HG03469 (cell line): ENCODE results near the gene POU6F2.
"Not testable (repeated sequence)": the region's sequence is repeated elsewhere in the genome, so short reads cannot be mapped to it uniquely, and the experiment has no call there.

ENCODE experiments used
- ATAC-seq: cut with Tn5 transposase; IDR thresholded peaks from one replicate; pipeline ENCODE4 v1.9.1; 2021; ENCODE audit warnings: mild to moderate bottlenecking, moderate library complexity, moderate number of reproducible peaks; ENCODE audit not compliant: unreplicated experiment

The POU6F2 gene

DNA sequence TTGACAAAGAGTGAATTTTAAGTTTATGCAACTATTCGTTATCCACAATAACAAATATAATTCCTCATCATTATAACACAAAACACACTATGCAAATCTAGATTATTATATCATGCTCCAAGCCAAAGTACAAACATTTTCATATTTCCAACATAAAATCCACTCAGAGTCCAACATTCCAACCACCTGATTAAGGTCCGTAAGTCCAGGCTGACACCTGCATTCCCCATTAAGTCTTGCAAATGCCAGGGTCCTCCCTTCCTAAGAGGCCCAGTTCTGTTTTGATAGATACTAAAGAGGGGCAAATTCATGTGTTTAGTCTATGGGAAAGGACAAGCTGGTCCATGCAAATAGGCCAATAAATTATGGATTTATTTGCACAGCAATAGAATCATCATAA lies 206.1 kb downstream of the POU6F2 start:
- no peak for ATAC-seq

DNA sequence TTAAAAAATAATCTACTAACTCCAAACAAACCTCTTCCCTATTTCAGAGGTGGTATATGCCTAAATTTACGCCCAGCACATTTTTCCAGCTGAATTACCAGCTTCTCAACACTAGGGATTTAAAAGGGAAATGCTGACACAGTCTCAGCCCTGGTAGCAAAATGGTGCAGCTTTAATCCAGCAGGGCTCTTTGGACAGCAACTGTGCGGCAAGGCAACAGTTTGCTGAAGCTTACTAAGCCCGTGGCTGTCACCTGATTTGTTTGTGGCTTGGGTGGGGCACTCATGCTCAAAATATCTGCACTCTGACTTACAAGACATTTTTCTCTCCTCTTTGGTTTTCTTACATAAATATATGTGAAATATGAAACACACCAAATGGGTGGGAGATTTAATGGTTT lies 206.7 kb downstream of the POU6F2 start:
- no peak for ATAC-seq

DNA sequence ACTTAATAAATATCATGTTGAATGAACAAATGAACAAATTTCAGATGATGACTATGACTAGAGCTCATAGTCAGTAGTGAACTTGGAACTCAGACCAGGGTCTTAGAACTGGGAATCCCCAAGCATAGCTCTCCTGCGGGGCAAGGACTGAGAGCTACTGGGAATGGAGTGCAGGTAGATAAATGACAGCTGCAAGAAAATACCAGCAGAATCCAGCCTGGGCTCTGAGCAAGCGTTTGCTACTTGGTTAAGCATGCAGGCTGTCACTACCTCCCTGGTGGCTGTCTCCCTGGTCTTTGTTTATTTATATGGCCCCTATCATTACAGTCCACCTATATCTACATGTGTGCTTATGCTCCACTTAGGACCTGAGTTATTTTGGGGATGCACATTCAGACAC lies 208.4 kb downstream of the POU6F2 start:
- no peak for ATAC-seq

DNA sequence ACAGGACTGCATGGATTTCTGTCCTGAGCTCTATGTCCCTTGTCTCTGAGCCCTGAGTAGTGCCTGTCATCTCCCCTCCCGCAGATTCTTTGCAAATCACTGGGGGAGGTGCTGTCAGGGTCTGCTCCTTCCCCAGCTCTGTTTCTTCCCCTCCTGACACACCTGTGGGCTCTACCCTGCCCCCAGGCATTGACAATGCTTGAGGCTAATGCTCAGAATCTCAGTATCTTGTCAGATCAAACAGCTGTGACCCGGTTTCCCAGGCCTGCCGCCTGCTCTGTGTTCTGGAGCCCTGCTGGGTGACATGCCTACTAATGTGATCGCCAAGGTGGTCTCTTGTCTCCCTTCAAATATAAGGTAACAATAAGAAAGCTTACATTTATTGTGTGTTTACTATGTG lies 209.0 kb downstream of the POU6F2 start:
- ATAC-seq, result no peak

DNA sequence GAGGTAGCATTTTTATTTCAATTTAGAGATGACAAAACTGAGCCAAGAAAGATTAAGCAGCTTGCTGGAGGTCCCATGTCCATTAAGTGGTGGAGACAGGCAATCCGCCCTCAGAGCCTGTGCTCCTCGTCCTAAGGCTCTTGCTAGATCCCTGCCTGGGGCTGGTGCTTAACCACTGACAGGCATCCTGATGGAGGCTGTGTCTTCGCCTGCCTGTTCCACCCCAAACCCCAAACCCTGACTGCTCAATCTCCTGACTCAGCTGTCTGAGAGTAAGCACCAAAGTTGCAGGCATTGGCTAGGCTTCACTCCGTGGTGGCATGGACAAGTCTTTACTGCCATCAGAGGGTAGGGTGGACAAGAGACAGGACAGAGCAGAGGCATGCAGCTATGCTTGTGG lies 209.4 kb downstream of the POU6F2 start:
- no peak for ATAC-seq

DNA sequence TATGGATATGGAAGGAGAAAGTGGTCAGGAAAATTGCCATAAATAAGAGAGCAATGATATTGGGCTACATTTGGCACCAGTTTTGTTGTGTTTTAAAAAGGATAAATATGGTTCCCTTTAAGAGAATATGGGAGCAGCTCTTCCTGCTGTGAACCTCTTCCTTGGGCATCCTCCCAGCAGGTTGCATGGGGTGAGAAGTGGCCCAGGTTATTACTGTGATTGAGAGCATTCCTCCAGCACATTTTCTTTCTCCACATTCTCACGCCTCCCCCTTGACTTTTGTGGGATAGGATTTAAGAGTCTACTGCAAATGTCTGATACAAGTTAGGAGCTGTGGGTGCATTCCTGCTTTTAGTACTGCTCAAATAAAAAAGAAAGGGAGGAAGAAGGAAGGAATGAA lies 214.8 kb downstream of the POU6F2 start:
- no peak for ATAC-seq

DNA sequence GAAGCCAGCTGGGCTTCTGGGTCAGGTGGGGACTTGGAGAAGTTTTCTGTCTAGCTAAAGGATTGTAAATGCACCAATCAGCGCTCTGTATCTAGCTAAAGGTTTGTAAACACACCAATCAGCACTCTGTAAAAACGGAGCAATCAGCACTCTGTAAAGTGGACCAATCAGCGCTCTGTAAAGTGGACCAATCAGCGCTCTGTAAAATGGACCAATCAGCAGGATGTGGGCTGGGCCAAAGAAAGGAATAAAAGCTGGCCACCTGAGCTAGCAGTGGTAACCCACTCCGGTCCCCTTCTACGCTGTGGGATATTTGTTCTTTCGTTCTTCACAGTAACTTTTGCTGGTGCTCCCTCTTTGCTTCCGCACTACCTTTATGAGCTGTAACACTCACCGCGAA lies 216.7 kb downstream of the POU6F2 start:
- not testable (repeated sequence) for ATAC-seq

DNA sequence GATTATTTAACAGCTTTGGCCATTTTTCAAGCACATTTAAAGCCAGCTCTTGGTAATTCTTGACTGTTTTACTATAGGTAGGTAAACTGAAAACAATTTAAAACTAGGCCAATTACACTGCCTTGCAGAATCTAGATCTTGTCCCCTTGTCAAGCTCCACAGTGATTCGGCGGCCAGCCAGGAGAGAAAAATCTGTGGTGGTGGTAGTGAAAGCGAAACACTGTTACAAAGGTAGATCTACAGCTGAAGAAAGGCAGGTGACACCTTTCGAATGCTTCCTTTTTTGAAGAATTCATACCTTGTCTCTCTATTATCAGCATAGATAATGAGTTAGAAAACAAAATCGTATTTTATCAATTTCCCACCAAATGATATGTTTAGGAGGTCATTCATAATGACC lies 218.3 kb downstream of the POU6F2 start:
- no peak for ATAC-seq

DNA sequence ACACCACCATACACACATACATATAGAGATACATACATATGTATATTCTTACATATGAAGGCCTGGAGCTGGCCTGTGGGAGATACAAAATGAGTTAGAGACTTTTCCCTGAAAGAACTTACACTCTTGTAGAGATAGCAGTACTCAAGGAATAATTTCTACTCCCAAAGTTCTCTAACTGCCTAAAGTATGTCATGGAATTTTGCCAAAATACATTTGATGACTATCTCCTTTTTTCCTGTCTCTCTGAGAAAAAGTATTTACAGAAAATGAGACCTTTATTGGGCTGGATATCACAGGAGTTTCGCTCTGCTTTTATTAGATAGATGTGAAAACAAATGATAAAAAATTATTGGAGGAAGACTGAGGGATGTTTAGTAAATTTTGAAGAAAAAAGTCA lies 220.1 kb downstream of the POU6F2 start:
- ATAC-seq, result no peak

DNA sequence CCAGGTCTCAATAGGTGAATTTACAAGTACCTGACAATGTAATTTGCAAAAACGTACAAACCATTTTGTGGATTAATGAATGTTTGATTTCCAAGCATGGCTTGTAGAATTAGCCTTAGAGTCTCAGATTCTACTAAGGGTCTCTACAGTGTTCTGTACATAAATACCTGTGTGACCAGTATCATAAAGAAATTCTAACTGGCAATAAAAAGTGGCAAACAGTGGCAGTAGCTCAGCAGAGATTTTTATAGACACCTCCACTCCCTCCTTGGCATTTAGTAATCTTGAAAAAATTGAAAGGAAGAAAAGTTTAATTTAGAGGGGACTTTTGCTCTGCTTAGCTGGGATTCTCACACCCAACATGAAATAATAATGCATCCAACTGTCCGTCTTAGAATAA lies 220.8 kb downstream of the POU6F2 start:
- no peak for ATAC-seq

DNA sequence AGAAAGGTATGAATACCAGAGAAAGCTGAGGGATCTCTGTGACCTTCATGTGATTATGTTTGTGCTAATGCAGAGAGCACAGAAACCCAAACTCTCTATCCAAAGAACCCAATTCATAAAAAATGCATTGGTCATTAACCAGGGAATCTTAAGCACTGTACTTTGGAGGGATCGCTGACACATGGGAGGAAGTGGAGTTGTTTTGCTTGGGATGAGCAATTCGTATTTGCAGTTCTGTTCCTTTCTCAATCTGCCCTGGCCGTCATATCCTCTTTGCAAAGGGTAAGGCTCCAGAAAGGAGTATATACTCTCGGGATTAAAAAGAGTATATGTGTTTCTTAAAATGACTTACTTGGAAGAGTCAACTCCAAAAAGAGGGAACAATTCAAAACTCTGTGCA lies 221.3 kb downstream of the POU6F2 start:
- no peak for ATAC-seq

DNA sequence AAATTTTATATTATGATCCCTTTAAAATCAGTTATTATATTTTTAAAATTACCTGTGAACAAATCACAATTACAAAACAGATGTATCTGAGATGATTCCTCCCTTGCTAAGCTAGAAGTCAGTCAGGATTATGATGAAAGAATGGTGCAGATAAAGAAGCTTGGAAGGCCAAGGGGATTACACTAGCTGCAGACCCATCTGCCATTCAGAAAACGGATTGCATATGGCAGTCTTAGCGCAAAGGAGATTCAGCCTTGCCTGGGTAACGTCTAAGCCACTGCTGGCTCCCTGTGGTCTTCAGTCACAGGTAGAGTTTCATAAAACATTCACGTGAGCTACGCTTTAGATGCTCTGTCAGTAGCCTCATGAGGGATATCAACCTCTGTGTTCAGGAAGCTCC lies 222.2 kb downstream of the POU6F2 start:
- no peak for ATAC-seq

DNA sequence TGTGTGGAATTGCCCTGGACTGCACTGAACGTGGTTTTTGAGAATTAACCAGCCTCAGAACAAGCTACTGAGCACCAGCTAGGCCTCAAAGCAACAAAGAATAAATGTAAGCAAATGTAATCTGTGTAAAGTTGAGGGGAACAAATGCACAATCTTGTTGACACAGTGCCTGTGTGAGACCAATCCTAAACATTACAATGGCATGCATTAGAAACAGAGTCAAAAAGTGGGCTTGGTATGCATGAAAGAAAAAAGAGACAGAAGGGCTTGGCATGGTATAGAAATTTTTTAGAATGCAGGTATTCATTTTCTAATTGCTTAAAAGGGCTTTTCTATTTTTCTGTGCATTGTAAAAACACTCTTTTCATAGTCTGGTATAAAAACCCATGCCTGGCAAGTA lies 224.3 kb downstream of the POU6F2 start:
- ATAC-seq, result no peak

DNA sequence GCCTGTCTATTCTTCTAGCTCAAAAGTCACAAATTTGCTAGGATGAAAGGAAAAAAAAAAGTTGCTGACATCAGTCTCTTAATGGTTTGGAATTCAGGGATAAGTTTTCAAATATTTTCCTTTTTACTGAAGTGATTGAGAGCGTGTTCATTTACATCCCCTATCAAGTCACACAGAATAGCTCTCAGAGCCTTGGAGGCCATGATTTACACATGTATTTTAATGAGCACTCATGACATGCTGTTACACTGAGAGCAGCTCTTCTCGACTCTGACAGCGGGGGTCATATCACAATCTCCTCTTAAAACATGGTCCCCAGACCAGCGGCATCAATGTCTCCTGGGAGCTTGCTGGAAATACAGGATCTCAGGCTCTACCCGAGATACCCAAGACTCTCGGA lies 232.7 kb downstream of the POU6F2 start:
- no peak for ATAC-seq

DNA sequence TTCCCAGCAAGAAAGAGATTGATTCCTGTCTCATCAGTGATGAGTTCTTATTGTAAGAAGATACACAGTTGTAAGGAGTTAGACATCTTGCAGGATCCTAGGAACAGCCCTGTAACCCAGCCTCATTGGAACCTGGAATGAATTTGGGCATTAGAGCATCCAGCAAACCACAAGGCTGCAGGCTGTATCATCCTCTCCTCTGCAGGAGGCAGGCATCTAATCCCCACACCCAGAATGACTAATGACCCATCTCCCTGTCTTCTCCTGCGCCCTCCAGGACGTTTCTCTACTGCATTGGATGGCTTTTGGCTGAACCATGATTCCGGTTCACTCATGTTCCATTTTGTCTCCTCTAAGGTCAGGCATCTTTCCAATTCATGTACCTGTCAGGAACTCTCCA lies 233.9 kb downstream of the POU6F2 start:
- ATAC-seq, result no peak

DNA sequence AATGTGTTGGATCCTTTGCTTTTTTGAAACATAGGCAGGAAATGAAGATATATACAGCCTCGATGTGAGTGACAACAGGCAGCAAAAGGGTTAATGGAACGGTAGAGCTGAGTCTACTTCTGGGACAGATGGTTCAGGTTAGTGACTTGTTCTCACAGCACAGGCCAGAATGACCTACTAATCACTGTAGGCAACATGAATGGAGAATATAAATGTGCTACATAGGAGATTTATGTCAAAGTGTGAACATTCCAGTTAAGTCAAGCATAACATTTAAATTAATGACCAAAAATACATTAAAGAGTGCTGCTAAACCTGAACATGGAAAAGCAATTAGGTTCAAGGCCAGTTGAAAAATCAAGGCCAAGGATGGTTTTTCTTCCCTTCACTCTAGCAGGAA lies 235.2 kb downstream of the POU6F2 start:
- ATAC-seq, result no peak

DNA sequence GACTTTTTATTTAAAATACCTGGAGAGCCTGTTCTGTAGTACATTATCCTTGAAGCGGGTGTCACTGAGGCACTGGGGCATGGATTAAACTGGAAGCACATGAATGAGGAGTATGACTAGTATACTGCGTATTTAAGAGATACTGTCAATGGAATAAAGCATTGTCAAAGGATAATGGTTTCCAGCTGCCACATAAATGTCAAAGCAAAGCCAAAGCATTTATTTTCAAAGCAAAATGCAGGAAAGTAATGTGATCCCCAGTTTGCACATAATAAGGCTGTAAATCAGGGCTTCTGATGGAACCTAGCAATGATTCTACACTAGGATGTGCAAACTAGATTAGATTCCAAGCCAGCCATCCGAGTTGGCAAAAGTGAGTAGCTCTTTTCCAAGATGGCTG lies 240.1 kb downstream of the POU6F2 start:
- no peak for ATAC-seq

DNA sequence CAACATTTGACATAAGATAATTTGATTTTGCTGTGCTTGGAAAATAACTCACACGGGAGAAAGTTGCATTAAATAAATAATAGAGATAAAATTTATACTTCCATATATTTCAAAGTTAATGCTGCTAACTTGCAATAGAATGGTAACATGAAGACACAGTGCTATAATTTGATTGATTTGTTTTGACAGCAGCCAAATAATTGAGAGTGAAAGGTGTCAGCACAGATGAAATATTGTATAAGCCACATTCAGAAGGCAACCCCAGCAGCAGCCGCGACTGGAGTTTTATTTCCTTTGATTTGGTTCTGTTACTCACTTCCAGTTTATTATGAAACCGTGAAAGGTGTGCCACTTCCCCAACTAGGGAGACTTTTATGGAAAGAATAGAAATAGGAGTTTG lies 242.2 kb downstream of the POU6F2 start:
- ATAC-seq, result no peak

DNA sequence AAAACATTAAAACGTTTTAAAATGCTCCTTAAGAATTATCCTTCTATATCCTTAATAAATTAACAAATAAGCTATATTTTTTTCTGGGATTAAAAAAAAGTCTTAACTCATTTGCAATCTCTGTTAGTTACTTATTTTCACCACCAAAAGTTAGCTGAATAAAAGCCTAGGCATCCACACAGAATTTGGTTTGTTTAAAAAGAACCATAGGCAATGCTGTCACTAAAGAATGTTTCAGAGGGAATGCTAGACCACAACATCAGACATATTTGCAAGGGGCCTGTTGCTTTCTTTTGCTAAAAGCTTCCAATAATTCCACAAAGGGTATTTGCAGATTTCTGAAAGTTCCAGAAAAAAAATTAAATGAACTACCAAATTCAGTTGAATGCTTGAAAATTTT lies 244.2 kb downstream of the POU6F2 start:
- no peak for ATAC-seq

DNA sequence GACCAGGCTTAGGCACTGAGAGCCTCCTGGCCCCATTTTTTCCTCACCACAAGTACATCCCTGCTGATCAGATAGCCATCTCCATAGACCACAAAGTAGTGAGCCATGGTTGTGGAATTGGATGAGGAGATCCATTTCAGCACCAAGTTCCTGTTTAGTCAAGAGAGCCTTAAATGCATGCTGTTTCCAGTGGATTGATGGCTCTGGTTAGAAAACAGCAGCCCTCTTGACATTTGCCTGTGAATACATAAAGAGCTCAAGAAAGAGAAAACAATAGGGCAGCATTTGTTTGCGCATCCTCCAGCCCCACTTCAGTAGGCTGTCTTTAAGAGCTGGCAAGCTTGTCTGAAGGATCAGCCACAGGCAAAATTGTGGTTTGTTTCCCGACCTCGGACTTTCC lies 251.2 kb downstream of the POU6F2 start:
- no peak for ATAC-seq

DNA sequence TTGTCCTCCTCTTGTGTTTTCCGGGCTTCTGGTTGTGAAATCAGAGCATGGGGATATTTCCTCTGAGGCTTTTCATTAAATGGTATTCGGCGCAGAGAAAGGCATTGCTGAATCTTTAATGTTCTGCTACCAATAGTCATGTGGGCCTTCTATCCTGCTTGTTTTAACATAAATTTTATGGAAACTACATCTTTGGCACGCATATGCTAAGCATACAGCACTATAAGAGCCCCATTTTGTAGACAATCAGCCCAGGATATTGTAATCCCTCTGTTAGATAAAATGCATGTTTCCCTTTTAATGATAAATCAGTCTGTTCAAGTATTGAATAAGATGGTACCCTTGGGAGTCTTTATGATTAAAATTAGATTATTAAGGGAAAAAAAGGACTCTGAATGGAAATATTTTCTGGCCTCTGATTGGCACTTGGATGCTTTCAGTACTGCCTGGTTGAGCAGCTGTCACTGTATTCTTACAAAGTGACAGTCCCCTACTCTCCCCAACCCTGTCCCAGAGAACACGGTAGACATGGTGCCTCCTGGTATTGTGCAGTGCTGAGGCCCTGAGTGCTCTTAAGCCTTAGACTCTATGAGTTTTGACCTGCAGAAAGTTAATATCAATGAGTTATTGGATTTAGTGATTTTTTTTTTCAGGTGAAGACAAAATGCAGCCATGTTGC lies 256.3 kb downstream of the POU6F2 start:
- no peak for ATAC-seq

DNA sequence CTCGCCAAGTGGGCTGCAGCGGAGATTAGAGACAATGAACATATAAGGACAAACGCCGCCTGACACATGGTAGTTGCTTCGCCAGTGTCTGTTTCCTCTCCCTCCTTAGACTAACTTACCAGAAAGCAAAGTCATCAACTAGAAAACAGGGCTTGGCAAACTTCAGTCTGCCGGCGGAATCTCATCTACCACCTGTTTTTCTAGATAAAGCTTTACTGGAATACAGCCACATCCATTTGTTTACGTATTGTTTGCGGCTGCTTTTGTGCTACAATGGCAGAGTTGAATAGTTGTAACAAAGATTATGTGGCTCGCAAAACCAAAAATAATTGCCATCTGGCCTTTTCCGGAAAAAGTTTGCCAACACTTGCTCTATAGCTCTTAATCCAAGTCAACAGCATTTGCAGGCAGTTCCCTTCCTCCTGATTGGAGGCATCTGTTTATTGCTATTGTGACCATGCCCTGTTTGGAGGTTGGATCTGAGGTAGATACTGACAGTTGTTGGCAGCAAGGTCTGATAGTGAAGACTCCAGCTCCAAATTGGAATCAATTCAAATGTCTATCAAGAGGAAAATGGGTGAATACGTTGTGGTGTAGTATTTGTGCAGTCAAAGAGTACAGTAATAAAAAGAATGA lies 260.6 kb downstream of the POU6F2 start:
- no peak for ATAC-seq

DNA sequence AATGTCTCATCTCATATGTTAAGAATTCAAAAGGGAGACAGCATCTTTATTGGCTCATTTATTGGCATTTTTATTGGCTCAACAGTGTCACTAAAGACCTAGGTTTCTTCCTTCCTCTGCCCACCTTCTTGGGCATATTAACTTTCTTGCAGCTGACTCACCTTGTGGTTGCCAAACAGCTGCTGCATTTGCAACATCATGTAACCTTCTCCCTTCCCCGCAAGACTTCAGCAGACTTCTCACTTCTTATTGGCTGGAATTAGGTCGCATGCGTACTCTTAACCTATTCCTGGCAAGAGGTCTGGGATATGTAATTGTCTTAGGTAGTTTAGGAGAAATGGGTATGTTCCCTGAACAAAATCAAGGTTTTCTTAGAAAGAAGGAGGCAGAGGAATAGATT lies 263.2 kb downstream of the POU6F2 start:
- ATAC-seq, result no peak
